GM23338 (cell line): Measurements from ENCODE around the gene NBAS. TPM values are rescaled to one million over a fixed set of nuclear protein-coding genes. Genes with fewer than 3 reads are reported as not detected.

Source experiments
- ATAC-seq: fragments of 200-7000 bp; cut with Tn5 transposase; 3 replicates; pipeline ENCODE4 v1.9.1; 2020
- DNase-seq: peaks from one replicate; pipeline ENCODE4 v3.0.0-alpha.2; 2015; ENCODE audit warnings: low spot score
- H2AFZ ChIP-seq: fragments of 200-600 bp; sonication (generic); 2 replicates; pipeline ENCODE4 v1.8.0; 2016; ENCODE audit warnings: antibody characterized with exemption, mild to moderate bottlenecking, moderate library complexity
- H3F3A ChIP-seq: fragments of 200-600 bp; sonication (generic); replicated peaks from 2 replicates; pipeline ENCODE4 v1.8.0; 2017; ENCODE audit warnings: antibody characterized with exemption, mixed run types, low read depth
- H3K27ac ChIP-seq: fragments of 200-600 bp; sonication (generic); 2 replicates; pipeline ENCODE4 v1.6.1; 2016; ENCODE audit warnings: low read depth
- H3K27me3 ChIP-seq: fragments of 200-600 bp; sonication (generic); 2 replicates; pipeline ENCODE4 v1.8.0; 2016; ENCODE audit warnings: mild to moderate bottlenecking, mixed run types, moderate library complexity; ENCODE audit not compliant: insufficient read depth
- H3K36me3 ChIP-seq: fragments of 200-600 bp; sonication (generic); 2 replicates; pipeline ENCODE4 v1.8.0; 2016; ENCODE audit warnings: mild to moderate bottlenecking; ENCODE audit not compliant: insufficient read depth
- H3K4me1 ChIP-seq: fragments of 200-600 bp; sonication (generic); 2 replicates; pipeline ENCODE4 v1.8.0; 2016; ENCODE audit warnings: mild to moderate bottlenecking, moderate library complexity; ENCODE audit not compliant: insufficient read depth
- H3K4me2 ChIP-seq: fragments of 200-600 bp; sonication (generic); 2 replicates; pipeline ENCODE4 v1.7.1; 2017; ENCODE audit warnings: mixed run types
- H3K4me3 ChIP-seq: fragments of 200-600 bp; sonication (generic); 2 replicates; pipeline ENCODE4 v1.6.1; 2016; ENCODE audit warnings: mixed run types
- H3K79me2 ChIP-seq: fragments of 200-600 bp; sonication (generic); replicated peaks from 2 replicates; pipeline ENCODE4 v1.8.0; 2017; ENCODE audit warnings: mild to moderate bottlenecking; ENCODE audit not compliant: insufficient read depth
- H3K9me2 ChIP-seq: fragments of 200-600 bp; sonication (generic); 2 replicates; pipeline ENCODE4 v1.8.0; 2017; ENCODE audit not compliant: insufficient read depth
- H4K20me1 ChIP-seq: fragments of 200-600 bp; sonication (generic); replicated peaks from 2 replicates; pipeline ENCODE4 v1.8.0; 2017; ENCODE audit warnings: mild to moderate bottlenecking; ENCODE audit not compliant: insufficient read depth
- H3K27ac Mint-ChIP-seq: 2 replicates; pipeline ENCODE4 v1.8.0; 2020; ENCODE audit warnings: inconsistent platforms, mild to moderate bottlenecking, moderate library complexity, mixed read lengths
- H3K27me3 Mint-ChIP-seq: 3 replicates; pipeline ENCODE4 v1.8.0; 2022; ENCODE audit warnings: low read depth, mild to moderate bottlenecking, moderate library complexity, mixed read lengths, inconsistent platforms; ENCODE audit not compliant: insufficient read depth, poor library complexity
- H3K36me3 Mint-ChIP-seq: 3 replicates; pipeline ENCODE4 v1.8.0; 2021; ENCODE audit warnings: low read depth, mild to moderate bottlenecking, inconsistent platforms, moderate library complexity, mixed read lengths
- H3K4me1 Mint-ChIP-seq: 3 replicates; pipeline ENCODE4 v1.8.0; 2020; ENCODE audit warnings: mild to moderate bottlenecking, inconsistent platforms, mixed read lengths
- H3K4me3 Mint-ChIP-seq: 3 replicates; pipeline ENCODE4 v1.8.0; 2021; ENCODE audit warnings: moderate library complexity, mild to moderate bottlenecking, inconsistent platforms, mixed read lengths
- H3K9me3 Mint-ChIP-seq: 3 replicates; pipeline ENCODE4 v1.8.0; 2020; ENCODE audit warnings: moderate library complexity, mild to moderate bottlenecking, inconsistent platforms, mixed read lengths
- CREB1 ChIP-seq: fragments of 250-450 bp; sonication (Bioruptor Pico); IDR thresholded peaks from 2 replicates; pipeline ENCODE4 v1.5.0; 2020; ENCODE audit warnings: low read depth, mild to moderate bottlenecking, moderate library complexity
- ETS1 ChIP-seq: IDR thresholded peaks from 2 replicates; pipeline ENCODE4 v1.6.1; 2016; ENCODE audit warnings: antibody characterized with exemption
- EZH2phosphoT487 ChIP-seq: fragments of 200-600 bp; sonication (generic); IDR thresholded peaks from one replicate; pipeline ENCODE4 v1.8.1; 2018; ENCODE audit warnings: antibody characterized with exemption; ENCODE audit not compliant: unreplicated experiment
- JUNB ChIP-seq: IDR thresholded peaks from one replicate; pipeline ENCODE4 v1.6.1; 2016; ENCODE audit warnings: antibody characterized with exemption; ENCODE audit not compliant: unreplicated experiment
- POLR2AphosphoS5 ChIP-seq: IDR thresholded peaks from 2 replicates; pipeline ENCODE4 v1.6.1; 2016; ENCODE audit warnings: antibody characterized with exemption, low read depth
- REST ChIP-seq: IDR thresholded peaks from one replicate; pipeline ENCODE4 v1.6.1; 2018; ENCODE audit warnings: antibody characterized with exemption; ENCODE audit not compliant: unreplicated experiment
- ZNF114 ChIP-seq: fragments of 250-450 bp; sonication (Bioruptor Pico); IDR thresholded peaks from 2 replicates; pipeline ENCODE4 v1.5.0; 2020; ENCODE audit warnings: mild to moderate bottlenecking, moderate library complexity
- ZNF331 ChIP-seq: fragments of 250-450 bp; sonication (Bioruptor Pico); IDR thresholded peaks from 2 replicates; pipeline ENCODE4 v1.5.0; 2020; ENCODE audit warnings: low read depth, mild to moderate bottlenecking, moderate library complexity
- ZNF462 ChIP-seq: fragments of 250-450 bp; sonication (Bioruptor Pico); IDR thresholded peaks from 2 replicates; pipeline ENCODE4 v1.5.0; 2020; ENCODE audit warnings: mild to moderate bottlenecking, moderate library complexity
- polyA plus RNA-seq: library from polyadenylated mRNA; unstranded; fragments of >200 nt; fragmentation: Nextera tagmentation; extraction: Ambion mirVana; gene quantifications from 2 replicates; pipeline ENCODE4 v1.2.1, GENCODE V29; 2016
- total RNA-seq: library from RNA; depleted of rRNA; stranded (reverse); fragments of >200 nt; shearing (Covaris generic); gene quantifications from 2 replicates; pipeline ENCODE4 v1.2.3, GENCODE V29; 2014

The NBAS gene
- total and polyA plus RNA-seq, 2 experiments from 2014 or later, result 24.8 to 38.9 TPM

GRCh38 chr2:15184491-15184890, 376.6 kb downstream of the NBAS start:
- TF ChIP-seq ZNF462 (CRISPR knock-in tag), result no peak
- TF ChIP-seq JUNB, result no peak
- no peak for ATAC-seq
- Histone ChIP-seq H4K20me1 (no peaks in the 10 kb centered on the region), H3K4me3 (no peak overlapping the region), H3K4me2 (no peak overlapping the region), H3K4me1 (no peaks in the 10 kb centered on the region; the same call in 1 of the 2 replicates), H2AFZ (no peak overlapping the region), H3K79me2 (no peaks in the 10 kb centered on the region), H3K27me3 (no peaks in the 10 kb centered on the region), H3F3A (no peaks in the 10 kb centered on the region), H3K9me2 (no peaks in the 10 kb centered on the region), H3K36me3 (no peaks in the 10 kb centered on the region), H3K27ac (no peak overlapping the region)
- Mint-ChIP-seq H3K36me3 (no peaks in the 10 kb centered on the region), H3K4me3 (no peak overlapping the region), H3K4me1 (peaks cover 2% of the 10 kb centered on the region; the same call in 1 of the 3 replicates), H3K27ac (no peak overlapping the region), H3K9me3 (no peaks in the 10 kb centered on the region), H3K27me3 (no peaks in the 10 kb centered on the region)
- no peak for DNase-seq

GRCh38 chr2:15182275-15182674, 378.9 kb downstream of the NBAS start:
- Histone ChIP-seq H3K4me2 (no peak overlapping the region), H3K27ac (no peak overlapping the region), H3K4me3 (no peak overlapping the region), H3K79me2 (no peaks in the 10 kb centered on the region), H3K36me3 (no peaks in the 10 kb centered on the region), H3K27me3 (no peaks in the 10 kb centered on the region), H4K20me1 (no peaks in the 10 kb centered on the region), H3K4me1 (no peaks in the 10 kb centered on the region), H3K9me2 (no peaks in the 10 kb centered on the region), H3F3A (no peaks in the 10 kb centered on the region), H2AFZ (no peak overlapping the region)
- 0 out of 3 replicates have a peak, but pooled peaks cover 2% of the 10 kb centered on the region for H3K4me1 Mint-ChIP-seq
- H3K27ac Mint-ChIP-seq, result no peak overlapping the region
- H3K36me3 Mint-ChIP-seq, result no peaks in the 10 kb centered on the region
- H3K4me3 Mint-ChIP-seq, result no peak overlapping the region
- TF ChIP-seq ZNF114 (no peak), CREB1 (CRISPR knock-in tag) (no peak), ZNF331 (CRISPR knock-in tag) (no peak), POLR2AphosphoS5 (no peak), REST (no peak), ETS1 (no peak), EZH2phosphoT487 (no peak)
- DNase-seq (no peak), ATAC-seq (no peak)
- H3K9me3 Mint-ChIP-seq, result no peaks in the 10 kb centered on the region
- H3K27me3 Mint-ChIP-seq, result no peaks in the 10 kb centered on the region
